A673 (cell line): Measurements from ENCODE around the gene UEVLD.

Experiments used
- EZH2 ChIP-seq: fragments of 200-600 bp; sonication (generic); IDR thresholded peaks from 2 replicates; pipeline ENCODE4 v1.6.1; 2017; ENCODE audit warnings: borderline replicate concordance, low read depth, mild to moderate bottlenecking, mixed read lengths, antibody characterized with exemption, low read length; ENCODE audit not compliant: poor library complexity, severe bottlenecking
- TF ChIP-seq, protein P1 (sequence below): fragments of 300-800, 200-600 bp; sonication (generic); conservative IDR thresholded peaks from 2 replicates; pipeline ENCODE4 v1.5.1; 2017; ENCODE audit warnings: low read depth, mild to moderate bottlenecking, antibody characterized with exemption, low read length, moderate library complexity, mixed read lengths

DNA sequence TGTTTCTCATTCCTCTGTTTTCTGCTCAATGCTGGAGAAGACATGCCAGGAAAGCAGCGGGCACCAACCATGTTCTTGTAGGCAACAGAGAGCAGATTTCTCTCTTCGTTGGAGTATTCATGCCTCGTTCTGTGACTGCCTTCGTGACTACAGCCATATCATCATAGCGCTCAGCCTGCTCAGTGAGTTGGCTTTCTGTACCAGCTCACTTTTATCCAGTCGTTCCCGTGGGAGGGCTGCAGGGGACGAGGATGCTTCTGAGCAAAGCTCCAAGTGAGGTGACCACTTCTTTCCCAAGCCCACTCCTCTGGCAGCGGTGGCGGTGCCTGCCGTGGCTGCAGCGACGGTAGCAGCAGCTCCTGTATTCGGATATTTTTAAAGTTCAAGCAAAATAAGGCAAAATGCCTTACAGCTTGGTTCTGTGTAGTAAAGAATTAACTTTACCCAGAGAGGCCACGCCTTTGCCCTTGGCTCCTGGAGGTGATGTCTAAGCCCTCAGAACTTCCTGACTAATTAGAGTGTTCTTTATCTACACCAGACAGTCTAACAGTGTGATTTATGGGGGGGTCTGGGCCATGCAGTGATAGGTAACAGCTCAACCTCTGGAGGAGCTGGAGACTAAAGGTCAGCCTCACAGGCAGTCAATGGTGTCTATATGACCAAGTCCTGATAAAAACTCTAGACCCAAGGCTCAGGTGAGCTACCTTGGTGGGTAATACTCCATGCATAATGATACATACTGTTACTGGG, 97.6 kb downstream of the UEVLD start:
- TF ChIP-seq, protein P1, sequence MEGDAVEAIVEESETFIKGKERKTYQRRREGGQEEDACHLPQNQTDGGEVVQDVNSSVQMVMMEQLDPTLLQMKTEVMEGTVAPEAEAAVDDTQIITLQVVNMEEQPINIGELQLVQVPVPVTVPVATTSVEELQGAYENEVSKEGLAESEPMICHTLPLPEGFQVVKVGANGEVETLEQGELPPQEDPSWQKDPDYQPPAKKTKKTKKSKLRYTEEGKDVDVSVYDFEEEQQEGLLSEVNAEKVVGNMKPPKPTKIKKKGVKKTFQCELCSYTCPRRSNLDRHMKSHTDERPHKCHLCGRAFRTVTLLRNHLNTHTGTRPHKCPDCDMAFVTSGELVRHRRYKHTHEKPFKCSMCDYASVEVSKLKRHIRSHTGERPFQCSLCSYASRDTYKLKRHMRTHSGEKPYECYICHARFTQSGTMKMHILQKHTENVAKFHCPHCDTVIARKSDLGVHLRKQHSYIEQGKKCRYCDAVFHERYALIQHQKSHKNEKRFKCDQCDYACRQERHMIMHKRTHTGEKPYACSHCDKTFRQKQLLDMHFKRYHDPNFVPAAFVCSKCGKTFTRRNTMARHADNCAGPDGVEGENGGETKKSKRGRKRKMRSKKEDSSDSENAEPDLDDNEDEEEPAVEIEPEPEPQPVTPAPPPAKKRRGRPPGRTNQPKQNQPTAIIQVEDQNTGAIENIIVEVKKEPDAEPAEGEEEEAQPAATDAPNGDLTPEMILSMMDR: no peak
- no peak for TF ChIP-seq EZH2
